Stimulated activated CD8-positive, alpha-beta memory T cell treated with anti-CD3 and anti-CD28 coated beads, Interleukin-12 subunit alpha, Interleukin-12 subunit beta, amount 100 ng/mL, for 4 hours (primary cell): ENCODE measurements around the gene PCNX1.
A peak's percentile ranks its signal among the peaks of the same experiment; 100 is the strongest.
"Not testable (repeated sequence)": the region's sequence is repeated elsewhere in the genome, so short reads cannot be mapped to it uniquely, and the experiment has no call there.

Experiments used
- DNase-seq: peaks from one replicate; pipeline ENCODE4 v3.0.0-alpha.2; 2020; ENCODE audit warnings: low read depth

Gene PCNX1

DNA sequence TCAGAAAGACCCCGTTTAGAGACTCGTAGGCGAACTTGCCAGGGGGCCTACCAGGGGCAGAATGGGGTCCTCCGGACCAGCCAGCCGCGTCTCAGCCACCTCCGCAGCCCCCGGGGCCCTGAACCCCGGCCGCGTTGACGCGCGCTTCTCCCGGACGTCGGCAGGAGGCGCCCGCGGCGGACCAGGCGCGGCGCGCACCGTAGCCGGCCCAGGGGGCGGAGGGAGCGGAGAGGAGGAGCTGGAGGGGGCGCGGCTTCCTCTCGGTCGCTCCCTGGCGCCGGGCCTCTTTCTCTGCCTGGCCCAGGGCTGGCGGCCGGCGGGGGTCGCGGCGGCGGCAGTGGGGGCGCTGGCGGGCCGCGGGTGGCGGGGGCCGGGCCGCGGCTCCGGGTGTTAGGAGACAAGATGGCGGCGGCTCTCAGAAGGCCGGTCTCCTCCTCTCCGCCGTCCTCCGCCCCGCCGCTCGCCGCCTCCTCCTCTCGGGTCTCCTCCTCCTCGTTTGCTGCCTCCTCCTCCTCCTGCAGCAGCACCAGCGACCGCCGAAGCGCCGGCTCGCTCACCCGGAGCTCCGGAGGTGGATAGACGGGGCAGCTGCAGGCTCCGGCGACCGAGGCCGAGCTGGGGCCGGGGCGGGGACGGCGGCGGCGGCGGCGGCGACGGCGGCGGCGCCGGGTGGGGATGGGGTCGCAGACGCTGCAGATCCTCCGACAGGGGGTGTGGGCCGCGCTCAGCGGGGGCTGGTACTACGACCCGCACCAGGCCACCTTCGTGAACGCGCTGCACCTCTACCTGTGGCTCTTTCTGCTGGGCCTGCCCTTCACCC is at the start of gene PCNX1:
PCNX1 (plus strand) TSS at position 284 of the 820 bp plus-strand sequence; CDS start at position 676, 392 bp downstream.
- peak; percentile 82 for DNase-seq

DNA sequence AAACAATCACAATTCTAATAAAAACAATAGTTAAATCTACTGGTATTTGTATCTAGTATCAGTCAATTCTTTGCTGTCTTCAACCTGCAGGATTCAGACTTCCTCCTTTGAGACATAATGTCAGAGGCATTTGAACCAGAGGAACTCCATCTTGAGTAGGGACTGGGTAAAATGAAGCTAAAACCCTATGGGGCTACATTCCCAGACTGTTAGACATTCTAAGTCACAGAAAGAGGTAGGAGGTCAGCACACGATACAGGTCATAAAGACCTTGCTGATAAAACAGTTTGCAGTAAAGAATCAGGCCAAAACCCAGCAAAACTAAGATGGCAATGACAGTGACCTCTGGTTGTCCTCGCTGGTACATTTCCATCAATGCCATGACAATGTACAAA is 49.8 kb upstream of the PCNX1 start:
- no peak for DNase-seq

DNA sequence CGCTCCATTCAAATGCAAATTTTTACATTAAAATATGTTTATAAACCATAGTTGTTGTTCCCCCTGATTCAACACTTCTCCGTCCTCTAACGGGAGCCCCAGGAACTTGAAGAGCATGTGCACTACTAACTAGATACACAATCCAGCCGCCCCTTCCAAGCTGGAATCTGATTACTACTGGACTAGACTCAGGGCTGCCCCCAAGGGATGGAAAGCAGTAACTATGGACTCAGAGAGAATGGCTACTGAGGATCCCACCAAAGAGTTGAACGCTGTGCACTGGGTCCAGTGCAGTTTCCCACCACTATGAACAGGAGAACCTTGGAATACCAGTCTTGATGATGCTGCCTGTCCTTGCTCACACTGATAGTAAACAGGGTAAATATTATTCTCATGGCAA is 48.6 kb upstream of the PCNX1 start:
- DNase-seq = no peak

DNA sequence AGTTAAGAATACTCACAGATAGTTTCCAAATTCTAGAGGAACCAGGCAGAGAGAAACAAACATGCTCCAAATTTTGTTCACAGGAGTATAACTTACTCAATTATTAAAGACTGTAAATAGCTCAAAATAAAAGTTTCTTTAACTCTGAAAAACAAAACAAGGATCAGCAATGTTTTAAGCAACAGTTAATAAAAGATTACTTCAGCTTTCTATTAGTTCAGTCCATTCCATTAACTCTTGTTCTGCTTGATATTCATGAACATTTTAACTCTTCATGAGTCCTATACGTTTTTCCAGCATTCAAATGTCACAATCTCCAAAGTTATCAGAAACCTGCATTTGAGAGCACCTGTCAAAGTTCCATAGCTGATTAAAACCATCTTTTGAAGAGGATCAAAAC is 40.3 kb upstream of the PCNX1 start:
- DNase-seq = not testable (repeated sequence)

DNA sequence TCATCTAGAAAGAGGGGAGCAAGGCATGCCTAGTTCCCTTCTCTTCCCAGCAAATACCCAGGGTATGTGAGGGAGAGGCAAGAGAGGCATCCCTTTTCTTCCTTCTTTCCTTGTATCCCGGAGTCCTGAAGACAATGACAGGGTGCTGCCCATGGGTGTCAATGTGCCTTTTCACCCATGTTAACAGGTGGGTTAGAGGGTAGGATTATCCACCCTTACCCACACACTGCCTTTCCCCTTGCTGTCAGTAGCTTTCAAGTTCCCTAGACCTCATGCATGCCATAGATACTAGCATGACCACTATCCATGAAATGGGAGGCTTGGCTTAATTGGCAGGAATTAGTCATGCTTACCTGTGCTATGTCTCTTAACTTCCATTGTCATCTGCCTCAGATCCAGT is 36.3 kb upstream of the PCNX1 start:
- DNase-seq = no peak

DNA sequence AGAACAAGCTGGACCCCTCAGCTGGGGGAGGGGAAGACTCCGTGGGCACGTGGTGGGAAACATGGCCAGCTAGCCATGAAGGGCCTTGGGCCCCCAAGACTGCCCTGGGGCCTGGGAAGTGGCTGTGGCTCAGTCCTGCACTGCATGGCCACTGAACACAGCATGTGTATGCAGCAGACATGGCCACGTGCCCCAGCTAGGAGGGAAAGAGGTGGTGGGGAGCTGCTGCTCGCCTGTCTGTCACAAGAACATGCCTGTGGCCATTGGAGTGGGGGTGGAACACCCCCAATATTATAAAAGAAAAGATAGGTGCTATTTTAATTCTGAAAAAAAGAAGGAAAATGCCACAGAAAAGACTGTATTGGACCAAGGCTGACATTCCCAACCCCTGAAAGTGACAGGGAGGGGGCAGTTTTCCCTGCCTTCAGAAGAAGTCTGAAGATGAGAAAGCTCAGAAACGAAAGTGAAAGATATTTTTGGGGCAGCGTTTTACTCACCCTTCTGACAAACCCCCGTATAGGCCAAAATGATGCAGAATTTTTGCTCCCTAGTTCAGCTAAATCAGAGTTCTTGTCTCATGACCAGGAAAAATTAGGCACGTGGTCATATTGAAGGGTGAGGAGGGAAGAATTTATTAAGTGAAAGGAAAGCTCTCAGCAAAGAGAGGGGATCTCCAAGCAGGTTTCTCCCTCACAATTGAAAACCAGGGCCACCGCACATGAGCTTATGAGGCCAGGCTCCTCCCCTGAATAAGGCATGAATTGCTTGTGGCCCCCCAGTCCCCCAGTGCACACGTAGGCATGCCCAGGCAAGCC is 35.2 kb upstream of the PCNX1 start:
- DNase-seq = no peak

DNA sequence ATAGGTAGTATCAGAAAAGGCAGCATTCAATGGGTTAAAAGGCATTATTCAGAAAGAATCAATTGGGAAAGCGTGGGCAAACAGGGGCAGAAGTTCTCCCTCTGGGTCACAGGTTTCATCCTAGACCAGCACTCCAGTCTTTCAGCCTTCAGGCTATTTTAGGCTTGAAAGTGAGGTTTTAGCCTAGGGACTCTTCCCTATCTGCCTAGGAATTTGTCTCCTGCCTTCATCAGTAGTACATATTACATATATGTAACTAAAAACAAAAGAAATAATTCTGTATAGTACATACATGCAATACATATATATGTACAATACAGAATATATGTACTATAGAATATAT is 34.6 kb upstream of the PCNX1 start:
- no peak for DNase-seq

DNA sequence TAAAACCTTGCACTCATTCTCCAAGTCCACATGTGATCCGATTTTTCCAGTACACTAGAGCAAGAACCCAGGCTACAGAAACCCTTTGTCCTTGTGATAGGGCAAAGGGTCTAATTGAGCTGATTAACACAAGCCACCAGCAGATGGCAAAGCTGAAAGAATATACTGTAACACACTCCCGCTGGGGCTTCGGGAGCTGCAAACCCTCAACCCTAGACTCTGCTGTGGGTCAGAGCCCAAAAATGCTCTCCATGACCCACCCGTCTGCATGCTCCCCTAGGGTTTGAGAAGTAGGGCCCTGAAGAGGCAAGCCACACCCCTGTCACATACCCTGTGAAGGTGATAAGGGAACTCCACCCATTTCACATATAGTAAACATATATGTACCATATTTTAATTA is 33.6 kb upstream of the PCNX1 start:
- no peak for DNase-seq

DNA sequence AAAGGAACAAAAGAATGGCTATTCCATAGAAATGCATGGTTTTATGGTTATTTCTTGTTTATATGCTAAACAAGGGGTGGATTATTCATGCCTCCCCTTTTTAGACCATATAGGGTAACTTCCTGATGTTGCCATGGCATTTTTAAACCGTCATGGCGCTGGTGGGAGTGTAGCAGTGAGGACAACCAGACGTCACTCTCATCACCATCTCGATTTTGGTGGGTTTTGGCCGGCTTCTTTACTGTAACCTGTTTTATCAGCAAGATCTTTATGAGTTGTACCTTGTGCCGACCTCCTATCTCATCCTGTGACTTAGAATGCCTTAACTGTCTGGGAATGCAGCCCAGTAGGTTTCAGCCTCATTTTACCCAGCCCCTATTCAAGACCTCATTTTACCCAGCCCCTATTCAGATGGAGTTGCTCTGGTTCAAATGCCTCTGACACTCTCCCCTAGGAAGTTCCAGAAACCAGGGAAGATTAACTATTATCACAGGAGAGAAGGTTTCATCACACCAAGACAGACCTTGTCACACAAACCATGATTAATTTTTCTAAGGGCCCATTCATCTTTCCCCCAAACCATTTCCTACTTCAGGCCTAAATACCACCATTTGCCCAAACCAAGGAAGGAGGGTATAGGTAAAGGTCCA is 31.3 kb upstream of the PCNX1 start:
- DNase-seq = not testable (repeated sequence)

DNA sequence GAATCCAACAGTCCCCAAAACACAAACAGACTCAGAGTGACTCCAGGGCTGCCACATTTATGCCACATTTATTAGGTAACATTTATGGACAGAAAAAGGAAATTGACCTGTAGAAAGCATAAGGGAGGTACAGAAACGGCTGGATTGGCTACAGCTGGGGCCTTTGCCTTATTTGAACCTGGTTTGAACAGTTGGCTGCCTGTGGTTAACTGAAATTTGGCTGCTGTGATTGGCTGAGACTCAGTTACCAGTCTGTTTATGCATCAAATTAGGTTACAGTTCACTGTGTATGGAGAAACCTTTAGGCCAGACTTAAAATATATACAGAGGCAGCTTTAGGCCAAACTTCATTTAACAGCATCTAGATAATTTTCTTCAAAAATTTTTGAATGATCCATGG is 27.8 kb upstream of the PCNX1 start:
- no peak for DNase-seq

DNA sequence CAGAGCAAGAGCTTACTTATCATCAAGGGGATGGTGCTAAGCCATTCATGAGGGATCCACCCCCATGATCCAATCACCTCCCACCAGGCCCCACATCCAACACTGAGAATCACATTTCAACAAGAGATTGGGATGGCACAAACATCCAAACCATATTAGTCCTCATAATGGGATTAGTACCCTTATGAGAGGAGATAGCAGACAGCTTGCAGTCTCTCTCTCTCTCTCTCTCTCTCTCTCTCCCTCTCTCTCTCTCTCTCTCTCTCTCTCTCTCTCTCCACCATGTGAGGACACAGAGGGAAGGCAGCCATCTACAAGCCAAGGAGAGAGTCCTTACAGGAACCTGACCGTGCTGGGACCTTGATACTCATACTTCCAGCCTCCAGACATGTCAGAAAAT is 26.4 kb upstream of the PCNX1 start:
- DNase-seq = not testable (repeated sequence)

DNA sequence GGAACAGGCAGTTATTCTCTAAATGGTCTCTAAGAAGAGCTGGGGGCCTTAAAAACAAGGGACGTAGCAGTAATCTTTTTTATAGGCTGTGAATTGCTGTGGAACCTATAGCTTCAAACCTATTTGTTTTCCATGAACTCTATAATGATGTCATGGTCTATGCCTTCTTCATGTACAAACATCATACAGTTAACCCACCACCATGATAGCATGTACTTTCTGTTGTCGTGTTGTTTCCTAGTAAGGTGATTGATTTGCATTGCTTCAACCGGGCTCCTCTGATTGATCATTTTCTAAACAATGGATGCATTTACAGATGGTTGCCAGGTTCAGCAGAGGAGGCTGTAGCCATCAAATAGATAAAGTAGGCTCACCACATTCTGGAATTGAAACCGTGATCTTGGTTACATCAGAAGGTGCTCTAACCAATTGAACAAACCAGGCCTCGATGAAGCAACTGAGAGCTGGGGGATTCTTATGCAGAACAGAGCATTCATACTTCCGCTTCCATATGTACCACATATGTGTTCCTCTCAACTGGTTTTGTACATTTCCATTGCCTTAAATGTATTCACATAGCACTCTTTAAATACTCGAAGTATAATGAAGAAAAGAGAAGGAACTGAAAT is 25.6 kb upstream of the PCNX1 start:
- DNase-seq = no peak

DNA sequence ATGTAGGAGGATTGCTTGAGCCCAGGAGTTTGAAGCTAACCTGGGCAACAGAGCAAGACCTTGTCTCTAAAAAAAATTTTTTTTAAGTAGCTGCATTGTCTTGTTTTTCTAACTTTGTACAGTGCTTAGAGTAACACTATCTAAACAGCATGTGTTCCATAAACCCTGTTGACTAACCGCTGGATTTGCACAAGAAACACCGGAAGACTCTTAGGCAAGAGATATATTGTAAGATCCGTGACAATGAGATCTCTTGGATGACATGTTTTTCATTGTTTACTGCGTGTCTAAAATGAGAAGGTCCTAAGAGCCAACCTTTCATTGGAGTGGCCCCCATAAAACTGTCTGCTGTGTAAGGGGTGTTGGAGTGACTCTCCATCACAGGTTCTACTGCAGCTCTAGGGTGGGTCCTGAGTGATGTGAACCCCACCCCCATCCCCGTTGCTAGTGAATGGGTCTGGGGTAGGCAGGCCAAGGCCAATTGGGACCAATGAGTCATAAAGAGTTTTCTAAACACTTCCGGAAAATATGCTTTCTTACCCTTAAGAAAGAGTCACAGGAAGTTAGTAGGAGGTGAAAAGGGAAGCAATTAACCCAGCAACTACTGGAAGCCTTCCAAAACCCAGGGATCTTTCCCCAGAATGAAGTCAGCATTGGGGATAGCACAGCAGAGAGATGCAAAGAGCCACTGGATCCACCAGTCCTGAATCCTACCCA is 24.3 kb upstream of the PCNX1 start:
- no peak for DNase-seq

DNA sequence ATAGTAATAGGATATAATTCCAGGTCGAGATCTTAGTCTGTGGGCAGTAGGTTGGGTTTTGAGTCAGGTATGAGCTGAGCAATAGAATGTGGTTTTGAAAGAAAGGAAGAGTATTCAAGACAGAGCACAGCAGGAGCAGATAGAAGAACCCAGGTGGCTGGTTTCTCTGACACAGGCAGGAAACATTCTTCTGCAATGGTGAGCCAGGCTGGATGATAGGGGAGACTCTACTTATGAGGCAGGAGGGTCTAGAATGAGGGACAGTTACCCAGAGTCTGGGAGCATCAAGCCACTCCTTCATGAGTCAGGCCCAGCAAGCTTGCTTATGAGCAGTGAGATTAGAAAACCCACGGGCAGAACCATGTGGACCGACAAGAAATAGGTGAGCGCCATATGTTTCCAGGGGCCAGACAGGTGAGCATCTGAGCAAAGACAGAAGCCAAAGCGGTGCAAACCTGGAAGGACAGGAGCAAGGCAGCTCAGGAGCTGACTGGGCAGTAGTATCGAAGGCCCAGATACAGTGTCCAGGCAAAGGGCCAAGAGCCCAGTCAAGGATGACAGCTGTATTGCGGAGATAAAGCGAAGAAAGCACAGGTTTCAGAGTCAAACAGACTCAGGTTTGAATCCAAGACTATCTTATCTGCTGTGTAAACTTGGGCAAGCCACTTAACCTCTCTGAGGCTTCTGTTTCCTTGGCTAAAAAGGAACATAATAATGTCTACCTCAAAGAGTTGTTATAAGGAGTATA is 22.5 kb upstream of the PCNX1 start:
- no peak for DNase-seq

DNA sequence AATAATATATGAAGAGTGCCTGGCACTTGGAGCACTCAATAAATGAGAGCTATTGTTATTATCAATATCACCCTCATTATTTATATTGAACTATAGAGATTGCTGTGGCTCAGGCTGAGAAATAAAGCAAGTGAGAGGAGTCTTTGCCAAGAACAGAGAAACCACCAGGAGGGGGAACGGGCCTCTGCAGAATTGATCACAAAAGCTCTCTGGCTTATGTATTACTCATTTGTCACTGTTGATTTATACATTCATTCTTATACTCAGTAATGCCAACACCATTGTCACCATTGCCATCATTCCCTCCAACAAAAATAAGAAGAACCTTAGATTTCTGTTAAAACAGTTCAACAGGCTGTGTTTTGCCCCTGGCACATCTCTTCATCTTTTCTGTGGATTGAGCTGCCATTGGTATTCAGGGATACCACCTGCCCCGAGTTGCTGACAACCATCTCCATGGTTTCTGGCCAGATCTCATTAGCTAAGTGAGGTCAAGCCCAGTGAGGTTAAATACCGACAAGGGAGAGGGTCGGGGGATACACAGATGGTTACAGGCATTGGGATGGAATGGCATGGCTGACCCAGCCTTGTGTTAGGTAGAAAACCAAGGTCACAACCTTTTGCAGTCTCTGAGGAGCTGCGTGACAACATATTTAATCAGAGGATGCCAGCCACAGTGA is 21.8 kb upstream of the PCNX1 start:
- no peak for DNase-seq

DNA sequence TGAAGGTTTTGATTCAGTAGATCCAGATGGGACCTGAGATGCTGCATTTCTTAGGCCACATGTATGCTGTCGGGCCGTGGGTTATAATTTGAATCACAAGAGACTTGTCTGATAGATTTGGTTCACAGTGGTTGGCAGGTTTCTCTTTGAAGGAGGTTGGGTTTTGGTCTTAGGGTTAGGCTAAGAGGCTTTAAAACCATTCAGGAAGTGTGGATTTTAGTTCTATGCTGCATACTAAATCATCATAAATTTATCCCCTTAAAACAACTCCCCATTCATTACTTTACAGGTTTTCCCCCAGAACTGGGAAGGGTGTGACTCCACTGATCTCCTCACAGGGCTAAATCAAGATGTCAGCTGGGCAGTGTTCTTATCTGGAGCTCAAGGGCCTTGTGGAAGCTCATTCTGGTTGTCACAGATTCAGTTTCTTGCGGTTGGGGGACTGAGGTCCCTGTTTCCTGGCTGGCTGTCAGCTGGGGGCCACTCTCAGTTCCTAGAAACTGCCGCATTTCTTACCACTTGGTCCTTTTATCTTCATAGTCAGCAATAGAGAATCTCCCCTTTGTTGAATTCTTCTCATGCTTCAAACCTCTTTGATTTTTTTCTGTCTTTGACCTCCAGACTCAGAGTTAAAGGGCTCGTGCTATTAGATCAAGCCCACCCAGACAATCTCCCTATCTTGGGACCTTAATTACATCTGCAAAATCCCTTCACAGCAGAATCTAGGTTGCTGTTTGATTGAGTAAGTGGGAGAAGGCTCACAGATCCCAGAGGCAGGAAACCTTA is 20.6 kb upstream of the PCNX1 start:
- DNase-seq = no peak

DNA sequence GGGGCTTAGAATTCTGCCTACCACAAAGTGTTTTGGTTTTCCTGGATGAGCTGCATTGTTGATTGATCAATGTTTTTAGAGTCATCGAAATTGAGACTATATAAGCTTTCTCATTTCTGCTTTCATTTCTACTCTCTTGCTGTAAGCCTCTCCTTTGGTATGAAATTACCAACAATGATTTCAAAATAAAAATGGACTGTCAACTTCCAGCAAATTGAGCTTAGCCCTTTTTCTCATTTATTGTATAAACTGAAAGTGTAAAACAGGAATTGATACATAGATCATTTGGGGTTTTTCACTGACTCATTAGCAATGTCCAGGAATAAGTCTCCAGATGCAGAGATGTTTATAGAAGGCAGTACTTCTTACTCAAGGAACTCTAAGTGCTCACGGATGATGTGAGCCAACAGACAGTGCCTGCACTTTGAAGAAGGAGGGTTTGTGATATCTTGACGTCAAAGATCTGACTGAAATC is 20.0 kb upstream of the PCNX1 start:
- DNase-seq = no peak

DNA sequence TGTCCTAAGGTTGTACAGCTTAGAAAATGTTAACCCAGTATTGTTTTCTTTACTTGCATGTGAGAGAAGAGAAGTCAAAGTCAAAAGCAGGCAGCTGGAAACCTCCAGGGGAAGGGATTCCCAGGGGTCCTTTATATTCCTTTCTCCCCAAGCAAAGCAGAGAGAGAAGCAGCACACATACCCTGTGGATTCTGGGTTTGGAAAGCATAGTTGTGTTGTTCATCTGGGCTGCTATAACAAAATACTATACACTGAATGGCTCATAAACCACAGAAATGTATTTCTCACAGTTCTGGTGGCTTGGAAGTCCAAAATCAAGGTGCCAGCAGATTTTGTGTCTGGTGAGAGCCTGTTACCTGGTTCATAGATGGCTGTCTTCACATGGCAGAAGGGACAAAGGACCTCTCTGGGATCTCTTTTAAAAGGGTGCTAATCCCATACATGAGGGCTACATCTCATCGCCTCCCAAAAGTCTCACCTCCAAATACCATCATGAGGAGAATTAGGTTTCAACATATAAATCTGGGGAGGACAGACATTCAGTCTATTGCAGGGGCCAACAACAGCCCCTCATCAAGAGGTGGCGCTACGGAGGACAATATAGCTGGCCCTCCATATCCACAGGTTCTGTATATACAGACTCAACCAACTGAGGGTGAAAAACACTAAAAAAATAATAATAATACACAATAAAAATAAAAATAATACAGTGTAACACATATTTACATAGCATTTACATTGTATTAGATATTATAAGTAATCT is 19.3 kb upstream of the PCNX1 start:
- no peak for DNase-seq

DNA sequence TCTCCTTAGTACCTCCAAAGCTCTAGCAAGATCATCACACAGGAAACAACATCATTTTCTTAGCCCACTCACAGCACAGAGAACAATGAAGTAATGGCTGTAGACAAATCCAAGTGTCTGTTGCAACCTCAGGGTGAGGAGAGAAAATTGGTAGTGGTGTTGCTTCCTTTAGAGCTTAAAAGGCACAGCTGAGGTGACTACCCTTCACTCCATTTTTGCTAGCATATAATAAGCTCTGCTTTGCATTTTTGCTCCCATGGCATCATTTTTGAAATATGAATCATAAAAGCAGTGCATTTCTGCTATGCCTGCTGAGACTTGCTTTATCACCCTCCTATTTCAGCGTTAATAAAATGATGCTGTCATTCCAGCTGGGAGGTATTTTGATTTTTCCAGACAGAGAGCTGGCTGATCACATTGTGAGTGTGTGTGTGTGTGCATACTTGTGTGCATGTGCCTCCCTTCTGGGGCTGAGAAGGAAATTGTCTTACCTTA is 18.5 kb upstream of the PCNX1 start:
- no peak for DNase-seq
